Effector CD8-positive, alpha-beta T cell (primary cell): Measurements from ENCODE around the gene ADH5.
"Not testable (repeated sequence)": the region's sequence is repeated elsewhere in the genome, so short reads cannot be mapped to it uniquely, and the experiment has no call there.

Source experiments
- DNase-seq: peaks from one replicate; lab custom pipeline; 2025; lab: John Stamatoyannopoulos, UW

ADH5 gene

GRCh38 chr4:99029852-99030251, 58.7 kb downstream of the ADH5 start:
- DNase-seq, result no peak

GRCh38 chr4:99029018-99029735, 59.4 kb downstream of the ADH5 start:
- DNase-seq, result no peak

GRCh38 chr4:99028187-99028586, 60.4 kb downstream of the ADH5 start:
- no peak for DNase-seq

- no peak for DNase-seq
Measured at GRCh38 chr4:99027304-99027703, 61.3 kb downstream of the ADH5 start.

- no peak for DNase-seq
Measured at GRCh38 chr4:99025506-99025905, 63.1 kb downstream of the ADH5 start.

- DNase-seq, result no peak
Measured at GRCh38 chr4:99024481-99025275, 63.9 kb downstream of the ADH5 start.

GRCh38 chr4:99023800-99024251, 64.8 kb downstream of the ADH5 start:
- DNase-seq, result not testable (repeated sequence)

GRCh38 chr4:99022566-99022965, 66.0 kb downstream of the ADH5 start:
- DNase-seq, result no peak

- no peak for DNase-seq
Measured at GRCh38 chr4:99021386-99021785, 67.2 kb downstream of the ADH5 start.
